Measurements from ENCODE around the gene RAB7A. TPM values are rescaled to one million over a fixed set of nuclear protein-coding genes. Genes with fewer than 3 reads are reported as not detected.
A peak's percentile ranks its signal among the peaks of the same experiment; 100 is the strongest.
"Not testable (repeated sequence)": the region's sequence is repeated elsewhere in the genome, so short reads cannot be mapped to it uniquely, and the experiment has no call there.

The RAB7A gene
- total RNA-seq, 1 experiment from 2014 or later = 172 TPM

DNA sequence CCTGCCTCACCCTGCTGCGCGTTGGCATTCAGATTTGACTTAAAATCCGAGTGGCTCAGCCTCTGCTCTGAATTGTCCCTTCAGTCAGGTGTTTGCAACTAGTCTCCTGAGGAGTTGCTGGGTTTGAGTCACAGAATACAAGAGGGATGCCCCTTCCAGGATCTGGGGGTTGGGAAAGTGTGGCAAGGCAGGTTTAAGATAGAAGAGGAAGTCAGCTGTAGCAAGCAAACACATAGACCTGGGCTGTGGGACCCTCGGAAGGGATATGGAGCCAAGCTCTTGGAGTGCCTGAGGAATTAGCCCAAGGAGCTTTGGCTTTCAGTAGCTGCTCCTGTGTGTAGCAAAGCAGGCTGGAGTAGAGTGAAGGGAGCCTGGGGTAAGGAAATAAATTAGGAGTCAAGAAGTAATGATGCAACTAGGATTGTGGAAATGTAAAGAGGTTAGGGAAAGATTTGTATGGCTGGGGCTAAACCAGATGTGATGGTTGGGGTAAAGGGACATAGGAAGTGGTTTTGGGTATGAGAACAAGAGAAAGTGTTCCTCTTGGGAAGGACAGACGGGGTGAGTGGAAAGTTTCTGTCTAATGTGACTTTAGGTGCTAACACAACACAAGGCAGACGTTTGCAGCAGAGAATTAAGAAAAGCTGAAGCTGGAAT, 41.2 kb downstream of the RAB7A start:
- Mint-ChIP-seq H3K27ac (ENCODE audit: low read depth, unreplicated experiment) (peak overlapping the region; percentile 28), H3K4me3 (ENCODE audit: unreplicated experiment) (no peak overlapping the region), H3K9me3 (ENCODE audit: unreplicated experiment) (no peaks in the 10 kb centered on the region), H3K4me1 (ENCODE audit: insufficient read depth, unreplicated experiment) (peaks cover 19% of the 10 kb centered on the region), H3K36me3 (ENCODE audit: insufficient read depth, unreplicated experiment) (peaks cover 21% of the 10 kb centered on the region), H3K27me3 (ENCODE audit: insufficient read depth, unreplicated experiment) (no peaks in the 10 kb centered on the region)
- no TSS peak for BruUV-seq (replicated peaks)
- TF ChIP-seq CTCF (IDR thresholded peaks at IDR 0.05; ENCODE audit: unreplicated experiment) = no peak
- intact Hi-C loops (cut with micrococcal nuclease) = no loop called here
- POLR2A ChIA-PET = interaction anchor here (0.6 to 1.9 kb wide), 4 partner anchors 12 to 112 kb away, joined by 3 to 4 read pairs (median 3); partner anchors contain the start of gene ACAD9
- no peak for DNase-seq (ENCODE audit: unreplicated experiment)
- CTCF ChIA-PET = no interaction called here

- no peaks in the 10 kb centered on the region for H3K27me3 Mint-ChIP-seq (ENCODE audit: insufficient read depth, unreplicated experiment)
- ChIA-PET POLR2A (interaction anchor here (1.1 to 1.9 kb wide), 4 partner anchors 11 to 111 kb away, joined by 3 to 5 read pairs (median 4); partner anchors contain the start of gene ACAD9), CTCF (interaction anchor here (0.6 kb wide), 1 partner anchor 26 kb away, joined by 6 read pairs; no protein-coding TSS in a partner anchor)
- intact Hi-C loops (cut with micrococcal nuclease) = no loop called here
- TF ChIP-seq CTCF (IDR thresholded peaks at IDR 0.05; ENCODE audit: unreplicated experiment) = no peak
- peaks cover 15% of the 10 kb centered on the region for H3K4me1 Mint-ChIP-seq (ENCODE audit: insufficient read depth, unreplicated experiment)
- H3K4me3 Mint-ChIP-seq (ENCODE audit: unreplicated experiment) = no peak overlapping the region
- no peak for DNase-seq (ENCODE audit: unreplicated experiment)
- peaks cover 21% of the 10 kb centered on the region for H3K36me3 Mint-ChIP-seq (ENCODE audit: insufficient read depth, unreplicated experiment)
- no TSS peak for BruUV-seq (replicated peaks)
- H3K9me3 Mint-ChIP-seq (ENCODE audit: unreplicated experiment) = no peaks in the 10 kb centered on the region
- H3K27ac Mint-ChIP-seq (ENCODE audit: low read depth, unreplicated experiment) = no peak overlapping the region
Observed at GRCh38 chr3:128768471-128768870, 42.5 kb downstream of the RAB7A start.

DNA sequence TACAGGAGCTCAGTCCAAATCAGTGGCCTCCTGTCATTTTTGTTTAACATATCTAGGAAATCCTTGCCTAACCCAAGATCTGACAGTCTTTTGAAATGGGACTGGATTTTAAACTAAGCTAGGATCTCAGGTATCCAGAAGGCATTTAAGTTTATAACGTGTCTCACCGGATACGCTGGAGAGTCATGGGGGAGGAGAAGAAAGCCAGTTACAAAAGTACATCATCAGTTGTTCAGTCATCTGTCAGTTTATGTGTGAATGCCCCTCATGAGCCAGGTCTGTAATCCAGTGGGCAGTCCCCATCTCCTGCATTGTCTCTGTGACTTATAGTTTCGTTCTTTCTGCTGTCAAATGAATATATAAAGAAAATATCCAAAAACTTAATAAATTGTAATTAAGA, 44.4 kb downstream of the RAB7A start:
- DNase-seq (ENCODE audit: unreplicated experiment) = no peak
- H3K4me3 Mint-ChIP-seq (ENCODE audit: unreplicated experiment) = no peak overlapping the region
- TF ChIP-seq CTCF (IDR thresholded peaks at IDR 0.05; ENCODE audit: unreplicated experiment) = no peak
- no peaks in the 10 kb centered on the region for H3K27me3 Mint-ChIP-seq (ENCODE audit: insufficient read depth, unreplicated experiment)
- H3K4me1 Mint-ChIP-seq (ENCODE audit: insufficient read depth, unreplicated experiment) = peaks cover 15% of the 10 kb centered on the region
- no TSS peak for BruUV-seq (replicated peaks)
- H3K9me3 Mint-ChIP-seq (ENCODE audit: unreplicated experiment) = no peaks in the 10 kb centered on the region
- peaks cover 19% of the 10 kb centered on the region for H3K36me3 Mint-ChIP-seq (ENCODE audit: insufficient read depth, unreplicated experiment)
- POLR2A ChIA-PET = no interaction called here
- CTCF ChIA-PET = interaction anchor here (0.6 to 0.7 kb wide), 4 partner anchors 21 to 149 kb away, joined by 3 read pairs; no protein-coding TSS in a partner anchor
- intact Hi-C loops (cut with micrococcal nuclease) = no loop called here
- H3K27ac Mint-ChIP-seq (ENCODE audit: low read depth, unreplicated experiment) = no peak overlapping the region

DNA sequence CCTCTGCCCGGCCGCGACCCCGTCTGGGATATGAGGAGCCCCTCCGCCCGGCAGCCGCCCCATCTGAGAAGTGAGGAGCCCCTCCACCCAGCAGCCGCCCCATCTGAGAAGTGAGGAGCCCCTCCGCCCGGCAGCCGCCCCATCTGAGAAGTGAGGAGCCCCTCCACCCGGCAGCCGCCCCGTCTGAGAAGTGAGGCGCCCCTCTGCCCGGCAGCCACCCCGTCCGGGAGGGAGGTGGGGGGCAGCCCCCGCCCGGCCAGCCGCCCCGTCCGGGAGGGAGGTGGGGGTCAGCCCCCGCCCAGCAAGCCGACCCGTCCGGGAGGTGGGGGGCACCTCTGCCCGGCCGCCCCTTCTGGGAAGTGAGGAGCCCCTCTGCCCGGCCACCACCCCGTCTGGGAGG, 47.2 kb downstream of the RAB7A start:
- intact Hi-C loops (cut with micrococcal nuclease); CTCF ChIA-PET; H3K4me3 Mint-ChIP-seq (ENCODE audit: unreplicated experiment); DNase-seq (ENCODE audit: unreplicated experiment); H3K27me3 Mint-ChIP-seq (ENCODE audit: insufficient read depth, unreplicated experiment); H3K27ac Mint-ChIP-seq (ENCODE audit: low read depth, unreplicated experiment); H3K36me3 Mint-ChIP-seq (ENCODE audit: insufficient read depth, unreplicated experiment); H3K4me1 Mint-ChIP-seq (ENCODE audit: insufficient read depth, unreplicated experiment); POLR2A ChIA-PET; H3K9me3 Mint-ChIP-seq (ENCODE audit: unreplicated experiment); BruUV-seq (replicated peaks): not testable (repeated sequence)

- DNase-seq (ENCODE audit: unreplicated experiment); H3K9me3 Mint-ChIP-seq (ENCODE audit: unreplicated experiment); H3K36me3 Mint-ChIP-seq (ENCODE audit: insufficient read depth, unreplicated experiment); POLR2A ChIA-PET; CTCF ChIA-PET; H3K4me3 Mint-ChIP-seq (ENCODE audit: unreplicated experiment); BruUV-seq (replicated peaks); intact Hi-C loops (cut with micrococcal nuclease); H3K27me3 Mint-ChIP-seq (ENCODE audit: insufficient read depth, unreplicated experiment); H3K4me1 Mint-ChIP-seq (ENCODE audit: insufficient read depth, unreplicated experiment); H3K27ac Mint-ChIP-seq (ENCODE audit: low read depth, unreplicated experiment): not testable (repeated sequence)
Observed at GRCh38 chr3:128773592-128773991, 47.6 kb downstream of the RAB7A start.
